GM19395 (cell line): Measurements from ENCODE around the gene MPZL1.

Experiments
- ATAC-seq: cut with Tn5 transposase; IDR thresholded peaks from one replicate; pipeline ENCODE4 v1.9.1; 2021; ENCODE audit warnings: mild to moderate bottlenecking, moderate library complexity; ENCODE audit not compliant: unreplicated experiment

MPZL1 gene

GRCh38 chr1:167747988-167748387 lies 26.2 kb downstream of the MPZL1 start:
- no peak for ATAC-seq

GRCh38 chr1:167748906-167749305 lies 27.1 kb downstream of the MPZL1 start:
- no peak for ATAC-seq

GRCh38 chr1:167749741-167750140 lies 28.0 kb downstream of the MPZL1 start:
- ATAC-seq, result no peak

GRCh38 chr1:167750641-167751040 lies 28.9 kb downstream of the MPZL1 start:
- ATAC-seq, result no peak

- no peak for ATAC-seq
Observed at GRCh38 chr1:167751676-167752075, 29.9 kb downstream of the MPZL1 start.

- ATAC-seq, result no peak
Observed at GRCh38 chr1:167752219-167752985, 30.6 kb downstream of the MPZL1 start.

GRCh38 chr1:167755654-167756053 lies 33.9 kb downstream of the MPZL1 start:
- no peak for ATAC-seq

GRCh38 chr1:167756730-167757405 lies 35.1 kb downstream of the MPZL1 start:
- ATAC-seq, result no peak

- ATAC-seq, result no peak
Observed at GRCh38 chr1:167757433-167758309, 35.9 kb downstream of the MPZL1 start.

- no peak for ATAC-seq
Observed at GRCh38 chr1:167761400-167761799, 39.6 kb downstream of the MPZL1 start.

GRCh38 chr1:167762061-167762746 lies 40.4 kb downstream of the MPZL1 start:
- ATAC-seq, result no peak

- no peak for ATAC-seq
Observed at GRCh38 chr1:167763525-167764220, 41.9 kb downstream of the MPZL1 start.

- ATAC-seq, result no peak
Observed at GRCh38 chr1:167764458-167765330, 42.9 kb downstream of the MPZL1 start.

GRCh38 chr1:167765496-167765895 lies 43.7 kb downstream of the MPZL1 start:
- ATAC-seq, result no peak

- ATAC-seq, result no peak
Observed at GRCh38 chr1:167766538-167766937, 44.8 kb downstream of the MPZL1 start.

GRCh38 chr1:167767761-167768160 lies 46.0 kb downstream of the MPZL1 start:
- ATAC-seq, result no peak

- ATAC-seq, result no peak
Observed at GRCh38 chr1:167770127-167770526, 48.3 kb downstream of the MPZL1 start.

- no peak for ATAC-seq
Observed at GRCh38 chr1:167772436-167772835, 50.7 kb downstream of the MPZL1 start.

GRCh38 chr1:167773516-167773915 lies 51.7 kb downstream of the MPZL1 start:
- no peak for ATAC-seq
